ENCODE results near the gene VPS4A. TPM values are rescaled to one million over a fixed set of nuclear protein-coding genes. Genes with fewer than 3 reads are reported as not detected.

VPS4A gene
- total RNA-seq, 1 experiment from 2014 or later = 23.9 TPM

DNA sequence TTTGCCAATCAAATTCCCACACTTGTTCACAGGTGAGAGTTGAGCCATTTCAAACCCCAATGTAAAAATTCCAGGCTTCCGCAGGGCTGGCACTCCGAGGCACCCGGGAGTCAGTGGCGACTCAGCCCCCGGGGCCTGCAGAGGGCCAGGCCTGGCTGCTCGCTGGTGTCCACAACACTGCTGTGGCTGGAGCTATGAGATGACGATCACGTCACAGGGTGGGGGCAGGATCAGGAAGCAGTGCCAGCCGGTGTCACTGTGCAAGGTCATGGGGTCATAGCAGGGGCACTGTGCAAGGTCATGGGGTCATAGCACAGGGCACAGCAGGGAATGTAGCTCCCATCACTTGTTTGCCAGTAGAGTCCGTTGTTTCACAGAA, 7.8 kb downstream of the VPS4A start:
- CTCF ChIA-PET = no interaction called here
- POLR2A ChIA-PET = no interaction called here
- intact Hi-C loops (cut with micrococcal nuclease; ENCODE audit: unreplicated experiment) (no loop called here), in situ Hi-C loops (cut with HindIII; ENCODE audit: low pct_unique_long_range_greater_than_20kb, low sequenced_read_pairs) (no loop called here)
- Histone ChIP-seq H3K36me3 (ENCODE audit: control insufficient read depth, insufficient read depth, low read length) (no peaks in the 10 kb centered on the region; the same call in none of the 2 replicates), H3K4me3 (ENCODE audit: low read depth in 2 of 2, low read length in 2 of 2) (no peak overlapping the region), H3K27me3 (ENCODE audit: control insufficient read depth, insufficient read depth, low read length) (no peaks in the 10 kb centered on the region), H3K9me3 (ENCODE audit: control insufficient read depth, insufficient read depth, low read depth, low read length) (no peaks in the 10 kb centered on the region), H3K27ac (ENCODE audit: low read length) (no peak overlapping the region), H3K4me1 (ENCODE audit: control insufficient read depth, insufficient read depth, low read length) (peaks cover under 1% of the 10 kb centered on the region)
- no peak for DNase-seq (ENCODE audit: low read depth, low spot score)
- no peak for ATAC-seq
- TF ChIP-seq TCF7L2 (IDR thresholded peaks at IDR 0.05; ENCODE audit: low read depth, low read length) (no peak), SIN3A (IDR thresholded peaks at IDR 0.05; ENCODE audit: borderline replicate concordance, insufficient read depth, low read depth, low read length) (no peak), POLR2AphosphoS5 (IDR thresholded peaks at IDR 0.05; ENCODE audit: low read depth, low read length) (no peak)
- TF ChIP-seq, protein P1, sequence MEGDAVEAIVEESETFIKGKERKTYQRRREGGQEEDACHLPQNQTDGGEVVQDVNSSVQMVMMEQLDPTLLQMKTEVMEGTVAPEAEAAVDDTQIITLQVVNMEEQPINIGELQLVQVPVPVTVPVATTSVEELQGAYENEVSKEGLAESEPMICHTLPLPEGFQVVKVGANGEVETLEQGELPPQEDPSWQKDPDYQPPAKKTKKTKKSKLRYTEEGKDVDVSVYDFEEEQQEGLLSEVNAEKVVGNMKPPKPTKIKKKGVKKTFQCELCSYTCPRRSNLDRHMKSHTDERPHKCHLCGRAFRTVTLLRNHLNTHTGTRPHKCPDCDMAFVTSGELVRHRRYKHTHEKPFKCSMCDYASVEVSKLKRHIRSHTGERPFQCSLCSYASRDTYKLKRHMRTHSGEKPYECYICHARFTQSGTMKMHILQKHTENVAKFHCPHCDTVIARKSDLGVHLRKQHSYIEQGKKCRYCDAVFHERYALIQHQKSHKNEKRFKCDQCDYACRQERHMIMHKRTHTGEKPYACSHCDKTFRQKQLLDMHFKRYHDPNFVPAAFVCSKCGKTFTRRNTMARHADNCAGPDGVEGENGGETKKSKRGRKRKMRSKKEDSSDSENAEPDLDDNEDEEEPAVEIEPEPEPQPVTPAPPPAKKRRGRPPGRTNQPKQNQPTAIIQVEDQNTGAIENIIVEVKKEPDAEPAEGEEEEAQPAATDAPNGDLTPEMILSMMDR (IDR thresholded peaks at IDR 0.05) = no peak
- TF ChIP-seq, protein P2, sequence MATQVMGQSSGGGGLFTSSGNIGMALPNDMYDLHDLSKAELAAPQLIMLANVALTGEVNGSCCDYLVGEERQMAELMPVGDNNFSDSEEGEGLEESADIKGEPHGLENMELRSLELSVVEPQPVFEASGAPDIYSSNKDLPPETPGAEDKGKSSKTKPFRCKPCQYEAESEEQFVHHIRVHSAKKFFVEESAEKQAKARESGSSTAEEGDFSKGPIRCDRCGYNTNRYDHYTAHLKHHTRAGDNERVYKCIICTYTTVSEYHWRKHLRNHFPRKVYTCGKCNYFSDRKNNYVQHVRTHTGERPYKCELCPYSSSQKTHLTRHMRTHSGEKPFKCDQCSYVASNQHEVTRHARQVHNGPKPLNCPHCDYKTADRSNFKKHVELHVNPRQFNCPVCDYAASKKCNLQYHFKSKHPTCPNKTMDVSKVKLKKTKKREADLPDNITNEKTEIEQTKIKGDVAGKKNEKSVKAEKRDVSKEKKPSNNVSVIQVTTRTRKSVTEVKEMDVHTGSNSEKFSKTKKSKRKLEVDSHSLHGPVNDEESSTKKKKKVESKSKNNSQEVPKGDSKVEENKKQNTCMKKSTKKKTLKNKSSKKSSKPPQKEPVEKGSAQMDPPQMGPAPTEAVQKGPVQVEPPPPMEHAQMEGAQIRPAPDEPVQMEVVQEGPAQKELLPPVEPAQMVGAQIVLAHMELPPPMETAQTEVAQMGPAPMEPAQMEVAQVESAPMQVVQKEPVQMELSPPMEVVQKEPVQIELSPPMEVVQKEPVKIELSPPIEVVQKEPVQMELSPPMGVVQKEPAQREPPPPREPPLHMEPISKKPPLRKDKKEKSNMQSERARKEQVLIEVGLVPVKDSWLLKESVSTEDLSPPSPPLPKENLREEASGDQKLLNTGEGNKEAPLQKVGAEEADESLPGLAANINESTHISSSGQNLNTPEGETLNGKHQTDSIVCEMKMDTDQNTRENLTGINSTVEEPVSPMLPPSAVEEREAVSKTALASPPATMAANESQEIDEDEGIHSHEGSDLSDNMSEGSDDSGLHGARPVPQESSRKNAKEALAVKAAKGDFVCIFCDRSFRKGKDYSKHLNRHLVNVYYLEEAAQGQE (IDR thresholded peaks at IDR 0.05; ENCODE audit: insufficient read depth in 1 of 2, low read depth in 2 of 2, low read length in 1 of 2) = no peak
- BruUV-seq (replicated peaks) = no TSS peak

DNA sequence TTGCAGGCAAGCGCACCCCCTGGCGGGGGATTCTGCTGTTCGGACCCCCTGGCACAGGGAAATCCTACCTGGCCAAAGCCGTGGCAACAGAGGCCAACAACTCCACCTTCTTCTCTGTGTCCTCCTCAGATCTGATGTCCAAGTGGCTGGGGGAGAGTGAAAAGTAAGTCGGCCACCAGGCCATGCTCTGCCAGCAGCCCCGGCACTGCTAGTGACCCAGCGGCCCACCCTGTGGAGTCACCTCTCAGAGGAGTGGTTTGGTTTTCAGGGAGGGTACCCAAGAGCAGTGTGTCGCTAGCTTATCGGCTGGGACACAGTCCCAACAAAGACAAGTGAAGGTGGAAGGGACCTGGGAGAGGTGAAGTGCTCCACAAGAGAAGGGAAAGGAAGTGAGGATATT, 8.2 kb downstream of the VPS4A start:
- ATAC-seq (no peak), DNase-seq (ENCODE audit: low read depth, low spot score) (no peak)
- intact Hi-C loops (cut with micrococcal nuclease; ENCODE audit: unreplicated experiment) = no loop called here
- no peak overlapping the region for H3K4me3 ChIP-seq (ENCODE audit: low read depth in 2 of 2, low read length in 2 of 2)
- H3K4me1 ChIP-seq (ENCODE audit: control insufficient read depth, insufficient read depth, low read length) = peaks cover 5% of the 10 kb centered on the region
- TF ChIP-seq, protein P2 (IDR thresholded peaks at IDR 0.05; ENCODE audit: insufficient read depth in 1 of 2, low read depth in 2 of 2, low read length in 1 of 2) = no peak
- TF ChIP-seq POLR2AphosphoS5 (IDR thresholded peaks at IDR 0.05; ENCODE audit: low read depth, low read length) (no peak), SIN3A (IDR thresholded peaks at IDR 0.05; ENCODE audit: borderline replicate concordance, insufficient read depth, low read depth, low read length) (no peak), TCF7L2 (IDR thresholded peaks at IDR 0.05; ENCODE audit: low read depth, low read length) (no peak)
- TF ChIP-seq, protein P1 (IDR thresholded peaks at IDR 0.05) = no peak
- H3K36me3 ChIP-seq (ENCODE audit: control insufficient read depth, insufficient read depth, low read length) = no peaks in the 10 kb centered on the region; the same call in none of the 2 replicates
- CTCF ChIA-PET = no interaction called here
- no peak overlapping the region for H3K27ac ChIP-seq (ENCODE audit: low read length)
- H3K27me3 ChIP-seq (ENCODE audit: control insufficient read depth, insufficient read depth, low read length) = no peaks in the 10 kb centered on the region
- in situ Hi-C loops (cut with HindIII; ENCODE audit: low pct_unique_long_range_greater_than_20kb, low sequenced_read_pairs) = no loop called here
- POLR2A ChIA-PET = no interaction called here
- no TSS peak for BruUV-seq (replicated peaks)
- H3K9me3 ChIP-seq (ENCODE audit: control insufficient read depth, insufficient read depth, low read depth, low read length) = no peaks in the 10 kb centered on the region
